WI38 (cell line): Measurements from ENCODE around the gene RNU4-1.
"Not testable (repeated sequence)": the region's sequence is repeated elsewhere in the genome, so short reads cannot be mapped to it uniquely, and the experiment has no call there.

Source experiments
- H3K4me3 ChIP-seq: 2 replicates; pipeline ENCODE4 v1.5.1; 2011; ENCODE audit warnings: low read depth, mild to moderate bottlenecking, control low read depth, low read length
- TF ChIP-seq, protein P1 (sequence below): IDR thresholded peaks from 2 replicates; pipeline ENCODE4 v1.5.1; 2012; ENCODE audit warnings: low read depth, mild to moderate bottlenecking, control low read depth, low read length

RNU4-1 gene

DNA sequence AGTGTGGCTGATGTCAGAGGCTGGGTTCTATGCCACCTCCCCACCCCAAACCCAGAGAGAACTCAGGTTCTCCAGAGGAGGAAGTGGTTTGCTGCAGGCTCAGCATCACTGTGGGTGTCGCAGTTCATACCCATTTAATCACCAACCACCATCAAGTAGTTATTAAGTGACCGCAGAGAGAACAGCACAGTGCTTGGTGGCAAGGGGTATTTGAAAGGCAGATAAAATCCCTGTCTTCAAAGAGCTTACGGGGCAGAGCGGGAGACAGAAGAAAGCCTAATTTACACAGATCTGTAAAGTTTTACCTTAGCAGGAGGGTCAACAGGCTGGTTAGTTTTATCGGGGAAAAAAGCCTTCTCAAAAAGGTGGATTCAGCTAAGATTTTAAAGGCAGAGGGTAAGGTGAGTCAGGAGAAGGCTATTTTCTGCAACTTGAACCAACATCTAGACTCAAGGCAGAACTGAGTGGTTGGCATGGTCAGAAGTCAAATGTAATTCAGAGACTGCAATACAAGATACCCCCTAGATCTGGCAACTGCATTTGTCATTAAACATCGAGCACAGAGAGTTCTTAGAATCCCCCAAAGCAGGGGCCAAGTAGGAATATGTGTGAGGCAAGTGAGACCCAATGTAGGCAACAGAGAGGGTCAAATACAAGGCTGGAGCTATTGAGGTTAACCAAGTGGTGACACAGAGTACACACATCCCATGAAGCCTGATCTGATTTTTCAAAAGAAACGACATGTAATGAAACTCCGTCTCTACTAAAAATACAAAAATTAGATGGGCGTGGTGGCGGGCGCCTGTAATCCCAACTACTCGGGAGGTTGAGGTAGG, 40.7 kb downstream of the RNU4-1 start:
- no peak overlapping the region for H3K4me3 ChIP-seq
- TF ChIP-seq, protein P1, sequence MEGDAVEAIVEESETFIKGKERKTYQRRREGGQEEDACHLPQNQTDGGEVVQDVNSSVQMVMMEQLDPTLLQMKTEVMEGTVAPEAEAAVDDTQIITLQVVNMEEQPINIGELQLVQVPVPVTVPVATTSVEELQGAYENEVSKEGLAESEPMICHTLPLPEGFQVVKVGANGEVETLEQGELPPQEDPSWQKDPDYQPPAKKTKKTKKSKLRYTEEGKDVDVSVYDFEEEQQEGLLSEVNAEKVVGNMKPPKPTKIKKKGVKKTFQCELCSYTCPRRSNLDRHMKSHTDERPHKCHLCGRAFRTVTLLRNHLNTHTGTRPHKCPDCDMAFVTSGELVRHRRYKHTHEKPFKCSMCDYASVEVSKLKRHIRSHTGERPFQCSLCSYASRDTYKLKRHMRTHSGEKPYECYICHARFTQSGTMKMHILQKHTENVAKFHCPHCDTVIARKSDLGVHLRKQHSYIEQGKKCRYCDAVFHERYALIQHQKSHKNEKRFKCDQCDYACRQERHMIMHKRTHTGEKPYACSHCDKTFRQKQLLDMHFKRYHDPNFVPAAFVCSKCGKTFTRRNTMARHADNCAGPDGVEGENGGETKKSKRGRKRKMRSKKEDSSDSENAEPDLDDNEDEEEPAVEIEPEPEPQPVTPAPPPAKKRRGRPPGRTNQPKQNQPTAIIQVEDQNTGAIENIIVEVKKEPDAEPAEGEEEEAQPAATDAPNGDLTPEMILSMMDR: no peak

DNA sequence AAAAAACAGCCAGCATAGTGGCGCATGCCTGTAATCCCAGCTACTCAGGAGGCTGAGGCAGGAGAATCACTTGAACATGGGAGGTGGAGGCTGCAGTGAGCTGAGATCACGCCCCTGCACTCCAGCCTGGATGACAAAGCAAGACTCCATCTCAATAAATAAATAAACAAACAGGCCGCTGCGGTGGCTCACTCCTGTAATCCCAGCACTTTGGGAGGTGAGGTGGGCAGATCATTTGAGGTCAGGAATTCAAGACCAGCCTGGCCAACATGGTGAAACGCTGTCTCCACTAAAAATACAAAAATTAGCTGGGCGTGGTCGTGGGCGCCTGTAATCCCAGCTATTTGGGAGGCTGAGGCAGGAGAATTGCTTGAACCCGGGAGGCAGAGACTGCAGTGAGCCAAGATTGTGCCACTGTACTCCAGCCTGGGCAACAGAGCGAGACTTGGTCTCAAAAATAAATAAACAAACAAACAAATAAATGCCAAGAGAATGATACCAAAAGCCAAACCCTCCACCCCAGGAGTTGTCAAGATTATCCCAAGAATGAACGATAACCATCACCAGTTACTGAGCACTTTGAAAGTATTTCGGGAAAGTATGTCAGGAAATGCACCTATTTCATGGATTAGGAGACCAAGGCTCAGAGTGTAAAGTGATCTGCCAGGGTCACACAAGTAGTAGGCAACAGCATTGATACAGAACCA, 41.5 kb downstream of the RNU4-1 start:
- not testable (repeated sequence) for H3K4me3 ChIP-seq

DNA sequence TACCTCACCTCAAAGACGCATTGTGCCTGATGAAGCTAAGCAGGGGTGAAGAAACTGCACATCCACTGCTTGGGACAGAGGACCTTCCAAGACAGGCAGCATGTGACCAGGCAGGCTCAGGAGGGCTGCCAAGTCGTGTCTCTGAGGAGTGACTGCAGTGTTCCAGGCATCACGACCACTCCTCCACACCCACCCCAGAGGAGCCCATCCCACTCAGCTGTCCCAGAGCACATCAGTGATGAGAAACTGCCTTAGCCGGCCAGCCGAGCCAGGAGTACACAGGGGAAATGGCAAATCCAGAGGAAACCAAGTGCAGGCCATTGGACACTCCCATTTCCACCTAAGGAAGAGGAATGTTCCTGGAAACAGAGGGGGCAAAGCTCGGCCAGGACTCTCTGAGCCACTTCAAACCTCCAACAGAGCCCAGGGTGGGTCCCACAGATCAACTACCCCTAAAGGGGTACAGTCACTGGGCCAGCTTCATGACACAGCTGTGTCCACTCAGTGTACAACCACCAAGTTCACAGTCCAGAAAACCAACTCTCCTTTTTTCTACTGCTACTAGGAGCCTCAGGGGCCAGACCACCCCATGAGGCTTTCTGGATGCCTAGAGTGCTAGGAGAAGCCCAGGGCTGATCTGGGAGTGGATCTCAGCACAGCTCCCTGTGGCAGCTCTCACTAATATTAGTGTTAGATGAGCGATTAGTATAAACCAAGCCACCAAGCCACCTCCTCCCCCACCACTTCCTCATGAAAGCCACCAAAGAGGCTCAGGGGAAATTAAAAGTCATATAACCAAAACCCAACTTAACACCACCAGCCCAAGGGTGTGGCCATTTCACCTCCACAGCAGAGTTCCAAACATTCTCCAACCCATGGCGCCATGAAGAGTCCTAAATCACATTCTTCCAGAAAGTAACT, 42.9 kb downstream of the RNU4-1 start:
- no peak overlapping the region for H3K4me3 ChIP-seq
- TF ChIP-seq, protein P1: no peak

DNA sequence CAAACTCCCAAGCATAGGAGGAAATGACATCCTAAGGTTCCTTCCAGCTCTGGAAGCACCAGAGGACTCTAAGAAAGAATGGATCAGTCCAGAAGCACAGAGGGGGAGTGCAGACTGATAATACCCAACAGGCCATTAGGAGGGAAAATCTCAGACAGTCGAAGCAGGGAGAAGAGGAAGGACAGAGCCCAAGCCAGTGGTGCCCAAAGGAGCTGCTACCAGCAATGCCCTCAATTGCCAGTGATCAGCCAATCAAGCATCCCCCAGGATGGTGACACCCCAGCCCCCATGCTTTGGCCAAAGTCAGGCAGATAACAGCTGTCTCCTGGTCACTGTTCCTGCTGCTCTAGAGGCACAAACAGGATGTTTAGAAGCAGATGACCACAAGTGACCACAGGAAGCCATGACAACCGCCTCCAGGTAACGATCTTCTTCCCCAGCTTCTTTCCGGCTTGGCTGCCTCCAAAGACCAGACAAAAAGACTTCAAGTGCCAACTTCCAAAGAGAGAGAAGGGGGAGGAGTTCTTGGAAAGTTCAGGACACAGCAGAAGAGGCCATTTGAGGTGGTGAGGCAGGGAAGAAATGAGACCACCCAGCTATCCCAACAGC, 43.7 kb downstream of the RNU4-1 start:
- no peak overlapping the region for H3K4me3 ChIP-seq
- TF ChIP-seq, protein P1: no peak

DNA sequence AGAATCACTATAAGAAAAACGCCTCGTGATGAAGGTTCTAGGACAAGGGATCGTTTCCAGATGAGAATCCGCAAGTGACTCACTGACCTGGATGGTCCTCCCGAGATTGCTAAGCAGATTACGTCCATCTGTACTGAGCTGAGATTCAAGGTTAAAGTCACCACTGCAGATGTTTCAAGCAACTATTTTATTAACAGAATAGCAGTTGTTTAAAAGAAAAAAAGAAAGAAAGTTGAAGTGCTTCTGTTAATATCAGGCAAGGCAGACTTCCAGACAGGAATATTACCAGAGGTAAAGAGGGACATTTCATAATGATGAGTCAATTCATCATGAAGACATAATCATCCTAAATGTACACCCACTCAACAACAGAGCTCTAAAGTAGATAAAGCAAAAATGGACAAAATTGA, 45.4 kb downstream of the RNU4-1 start:
- TF ChIP-seq, protein P1: no peak
- no peak overlapping the region for H3K4me3 ChIP-seq

DNA sequence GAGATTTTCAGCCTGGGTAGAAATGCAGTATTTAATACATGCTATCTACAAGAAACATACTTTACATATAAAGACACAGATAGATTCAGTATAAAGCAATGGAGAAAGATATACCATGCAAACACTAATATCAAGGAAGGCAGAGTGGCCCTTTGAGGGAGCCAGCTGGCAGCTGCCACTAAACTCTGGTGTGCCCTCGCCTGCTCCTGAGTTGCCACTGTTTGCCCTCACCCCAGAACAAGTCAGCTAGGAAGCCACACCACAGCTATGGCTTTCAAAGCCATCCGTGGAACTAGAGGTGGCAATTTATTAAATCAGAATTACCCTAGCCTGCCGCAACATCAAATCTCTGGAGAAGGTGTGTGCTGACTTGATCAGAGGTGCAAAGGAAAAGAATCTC, 45.9 kb downstream of the RNU4-1 start:
- TF ChIP-seq, protein P1: no peak
- no peak overlapping the region for H3K4me3 ChIP-seq

DNA sequence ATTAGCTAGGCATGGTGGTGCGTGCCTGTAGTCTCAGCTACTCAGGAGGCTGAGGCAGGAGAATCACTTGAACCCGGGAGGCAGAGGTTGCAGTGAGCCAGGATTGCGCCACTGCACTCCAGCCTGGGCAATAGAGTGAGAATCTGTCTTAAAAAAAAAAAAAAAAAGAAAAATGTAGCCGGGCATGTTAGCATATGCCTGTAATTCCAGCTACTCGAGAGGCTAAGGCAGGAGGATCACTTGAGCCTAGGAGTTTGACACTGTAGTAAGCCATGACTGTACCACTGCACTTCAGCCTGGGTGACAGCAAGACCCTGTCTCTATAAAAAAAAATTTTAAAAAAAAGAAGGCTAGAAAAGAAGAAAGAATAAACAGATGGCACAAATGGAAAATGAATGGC, 46.3 kb downstream of the RNU4-1 start:
- H3K4me3 ChIP-seq: not testable (repeated sequence)
